Measurements from ENCODE around the gene SHOC2. TPM values are rescaled to one million over a fixed set of nuclear protein-coding genes. Genes with fewer than 3 reads are reported as not detected.

SHOC2 gene
- total and polyA plus RNA-seq, 9 of the 15 experiments (the other 6 are each of a cell fraction or from before 2014, with no cell fraction given) = 9.2 to 17.5 (median 14.9) TPM

DNA sequence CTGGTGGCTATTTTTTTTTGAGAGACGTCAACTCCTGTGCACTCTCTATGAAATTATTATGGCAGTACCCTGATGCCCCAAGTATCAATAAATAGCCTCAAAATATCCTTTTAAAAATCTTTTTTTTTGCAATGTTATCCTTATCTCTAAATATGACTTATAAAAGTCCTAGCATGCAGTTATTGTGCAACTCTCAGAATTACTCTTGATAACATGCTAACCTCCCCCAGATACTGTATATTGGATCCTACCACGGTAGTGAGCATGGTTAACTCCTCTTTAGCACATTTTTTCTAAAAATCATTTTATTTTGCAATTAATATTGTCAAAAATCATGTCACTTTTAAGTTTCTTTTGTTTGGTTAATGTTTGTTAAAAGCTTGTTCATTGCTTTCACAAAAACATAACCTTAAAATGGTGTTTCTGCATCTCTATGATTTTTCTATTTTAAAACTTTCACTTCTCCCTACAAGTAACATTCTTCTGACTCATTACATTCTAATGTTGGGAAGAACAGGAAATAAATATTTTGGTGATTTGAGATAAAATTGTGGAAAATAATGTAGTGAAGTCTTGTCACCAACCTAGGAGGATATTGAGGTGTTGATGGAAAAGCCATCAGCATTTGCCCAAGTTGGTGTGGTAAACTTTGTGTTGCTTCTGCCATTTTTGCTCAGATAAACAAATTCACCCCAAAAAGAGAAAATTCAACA is 115.3 kb downstream of the SHOC2 start:
- DNase-seq (ENCODE audit: extremely low read depth in 1 of 4, low spot score in 3 of 4) = no peak
- in situ Hi-C loops (cut with MboI) = no loop called here
- ChIA-PET POLR2A (interaction anchor here (0.6 kb wide), 1 partner anchor 62 kb away, joined by 3 read pairs; no protein-coding TSS in a partner anchor), CTCF (ENCODE audit: low intra/inter-chr PET ratio) (no interaction called here)
- no peaks in the 10 kb centered on the region for H3K27me3 ChIP-seq (ENCODE audit: control insufficient read depth in 2 of 2, insufficient read depth in 2 of 2, low read length in 2 of 2)
- ATAC-seq = no peak
- TF ChIP-seq, protein P1, sequence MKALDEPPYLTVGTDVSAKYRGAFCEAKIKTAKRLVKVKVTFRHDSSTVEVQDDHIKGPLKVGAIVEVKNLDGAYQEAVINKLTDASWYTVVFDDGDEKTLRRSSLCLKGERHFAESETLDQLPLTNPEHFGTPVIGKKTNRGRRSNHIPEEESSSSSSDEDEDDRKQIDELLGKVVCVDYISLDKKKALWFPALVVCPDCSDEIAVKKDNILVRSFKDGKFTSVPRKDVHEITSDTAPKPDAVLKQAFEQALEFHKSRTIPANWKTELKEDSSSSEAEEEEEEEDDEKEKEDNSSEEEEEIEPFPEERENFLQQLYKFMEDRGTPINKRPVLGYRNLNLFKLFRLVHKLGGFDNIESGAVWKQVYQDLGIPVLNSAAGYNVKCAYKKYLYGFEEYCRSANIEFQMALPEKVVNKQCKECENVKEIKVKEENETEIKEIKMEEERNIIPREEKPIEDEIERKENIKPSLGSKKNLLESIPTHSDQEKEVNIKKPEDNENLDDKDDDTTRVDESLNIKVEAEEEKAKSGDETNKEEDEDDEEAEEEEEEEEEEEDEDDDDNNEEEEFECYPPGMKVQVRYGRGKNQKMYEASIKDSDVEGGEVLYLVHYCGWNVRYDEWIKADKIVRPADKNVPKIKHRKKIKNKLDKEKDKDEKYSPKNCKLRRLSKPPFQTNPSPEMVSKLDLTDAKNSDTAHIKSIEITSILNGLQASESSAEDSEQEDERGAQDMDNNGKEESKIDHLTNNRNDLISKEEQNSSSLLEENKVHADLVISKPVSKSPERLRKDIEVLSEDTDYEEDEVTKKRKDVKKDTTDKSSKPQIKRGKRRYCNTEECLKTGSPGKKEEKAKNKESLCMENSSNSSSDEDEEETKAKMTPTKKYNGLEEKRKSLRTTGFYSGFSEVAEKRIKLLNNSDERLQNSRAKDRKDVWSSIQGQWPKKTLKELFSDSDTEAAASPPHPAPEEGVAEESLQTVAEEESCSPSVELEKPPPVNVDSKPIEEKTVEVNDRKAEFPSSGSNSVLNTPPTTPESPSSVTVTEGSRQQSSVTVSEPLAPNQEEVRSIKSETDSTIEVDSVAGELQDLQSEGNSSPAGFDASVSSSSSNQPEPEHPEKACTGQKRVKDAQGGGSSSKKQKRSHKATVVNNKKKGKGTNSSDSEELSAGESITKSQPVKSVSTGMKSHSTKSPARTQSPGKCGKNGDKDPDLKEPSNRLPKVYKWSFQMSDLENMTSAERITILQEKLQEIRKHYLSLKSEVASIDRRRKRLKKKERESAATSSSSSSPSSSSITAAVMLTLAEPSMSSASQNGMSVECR (CRISPR knock-in tag; IDR thresholded peaks at IDR 0.05) = no peak
- TF ChIP-seq CBX5 (IDR thresholded peaks at IDR 0.05; ENCODE audit: borderline replicate concordance, low read depth) = no peak
- no peak for TF ChIP-seq KLF16 (IDR thresholded peaks at IDR 0.05)
- TF ChIP-seq ZNF717 (CRISPR knock-in tag; IDR thresholded peaks at IDR 0.05) = no peak
- no peak for TF ChIP-seq HMG20B (CRISPR knock-in tag; IDR thresholded peaks at IDR 0.05)
- H3K4me3 ChIP-seq = no peak overlapping the region
- no peak overlapping the region for H2AFZ ChIP-seq (ENCODE audit: low read depth, low read length)
- WGBS (ENCODE audit: insufficient coverage, low coverage, missing lambda C conversion rate) = 0% methylated on average over 2 of the region's 2 CpGs
- intact Hi-C loops (cut with micrococcal nuclease) = no loop called here
- no peak overlapping the region for H3K4me2 ChIP-seq (ENCODE audit: insufficient read depth, low read length)
- no peaks in the 10 kb centered on the region for H3K79me2 ChIP-seq (ENCODE audit: control insufficient read depth, insufficient read depth, low read length)
- no peak for FAIRE-seq
- no peaks in the 10 kb centered on the region for H3K36me3 ChIP-seq (ENCODE audit: control insufficient read depth, insufficient read depth, low read length)
- H3K27ac ChIP-seq (ENCODE audit: extremely low read depth, low read depth, low read length) = no peak overlapping the region
- H3K4me1 ChIP-seq (replicated peaks in 1 of 2; ENCODE audit: control insufficient read depth in 2 of 2, insufficient read depth in 2 of 2, low read length in 2 of 2) = no peaks in the 10 kb centered on the region
- no peaks in the 10 kb centered on the region for H4K20me1 ChIP-seq (replicated peaks; ENCODE audit: control insufficient read depth, insufficient read depth, low read length)
- no peaks in the 10 kb centered on the region for H3K9me1 ChIP-seq (ENCODE audit: control insufficient read depth, insufficient read depth, low read length)
- no TSS peak for BruUV-seq (replicated peaks)
- H3K9ac ChIP-seq (ENCODE audit: insufficient read depth in 1 of 2, low read depth in 2 of 2, low read length in 2 of 2) = no peak overlapping the region
- no peaks in the 10 kb centered on the region; the same call in 1 of the 2 replicates for H3K9me3 ChIP-seq (replicated peaks; ENCODE audit: control insufficient read depth, insufficient read depth, low read depth, low read length)

Data from K562 (cell line).